Spleen (tissue), 7 donors: ENCODE measurements around the gene NDST3.

Source experiments
- POLR2A ChIP-seq, 3 donors: fragments of 450-650 bp; IDR thresholded peaks; one replicate each; pipeline ENCODE4 v1.5.1; 2017; ENCODE audit warnings: antibody characterized with exemption in 3 of 3, mild to moderate bottlenecking in 1 of 3
- POLR2AphosphoS5 ChIP-seq, 3 donors: sonication (generic); formaldehyde crosslinking; IDR thresholded peaks; one replicate each; pipeline ENCODE4 v1.5.1; 2017; ENCODE audit warnings: antibody characterized with exemption in 3 of 3
- TF ChIP-seq, protein P1 (sequence below), 11 experiments: fragments of 200-600 bp in 7 of 11; fragments of 450-650 bp in 4 of 11; sonication (generic) in 4 of 11; IDR thresholded peaks in 8 of 11; conservative IDR thresholded peaks in 3 of 11; 1 replicate in 7 of 11; 2 replicates in 4 of 11; pipeline versions ENCODE4 v1.4.0 to v1.8.0; 2016 to 2021; ENCODE audit warnings: antibody characterized with exemption in 11 of 11, inconsistent platforms in 4 of 11, mild to moderate bottlenecking in 1 of 11
- donor health status: DM: no; HTN: no; CAD: no; lungs with moderate emphysema.
- donor health status: DM: no; HTN: no; CAD: no.
- donor health status: DM: no; HTN: no; CAD: no.

DNA sequence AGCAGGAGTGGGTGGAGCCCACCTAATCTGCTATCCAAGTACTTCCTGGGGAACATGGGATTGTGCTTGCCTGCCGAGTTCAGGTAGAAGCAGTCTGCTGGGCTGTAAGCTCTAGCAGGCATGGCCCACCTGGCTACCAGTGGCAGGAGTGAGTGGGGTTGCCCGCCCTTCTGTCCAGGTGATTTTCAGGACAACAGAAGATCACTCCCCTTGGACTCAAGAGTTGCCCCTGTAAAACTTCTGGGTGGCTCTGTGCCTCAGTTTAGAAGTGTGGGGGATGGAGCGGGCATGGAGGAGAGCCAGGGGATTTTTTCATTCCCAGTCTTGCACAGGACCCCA, 43.5 kb downstream of the NDST3 start:
- TF ChIP-seq, protein P1, sequence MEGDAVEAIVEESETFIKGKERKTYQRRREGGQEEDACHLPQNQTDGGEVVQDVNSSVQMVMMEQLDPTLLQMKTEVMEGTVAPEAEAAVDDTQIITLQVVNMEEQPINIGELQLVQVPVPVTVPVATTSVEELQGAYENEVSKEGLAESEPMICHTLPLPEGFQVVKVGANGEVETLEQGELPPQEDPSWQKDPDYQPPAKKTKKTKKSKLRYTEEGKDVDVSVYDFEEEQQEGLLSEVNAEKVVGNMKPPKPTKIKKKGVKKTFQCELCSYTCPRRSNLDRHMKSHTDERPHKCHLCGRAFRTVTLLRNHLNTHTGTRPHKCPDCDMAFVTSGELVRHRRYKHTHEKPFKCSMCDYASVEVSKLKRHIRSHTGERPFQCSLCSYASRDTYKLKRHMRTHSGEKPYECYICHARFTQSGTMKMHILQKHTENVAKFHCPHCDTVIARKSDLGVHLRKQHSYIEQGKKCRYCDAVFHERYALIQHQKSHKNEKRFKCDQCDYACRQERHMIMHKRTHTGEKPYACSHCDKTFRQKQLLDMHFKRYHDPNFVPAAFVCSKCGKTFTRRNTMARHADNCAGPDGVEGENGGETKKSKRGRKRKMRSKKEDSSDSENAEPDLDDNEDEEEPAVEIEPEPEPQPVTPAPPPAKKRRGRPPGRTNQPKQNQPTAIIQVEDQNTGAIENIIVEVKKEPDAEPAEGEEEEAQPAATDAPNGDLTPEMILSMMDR (IDR thresholded peaks at IDR 0.05 in 8 of 11, conservative IDR thresholded peaks at IDR 0.05 in 3 of 11): no peak
- TF ChIP-seq POLR2A (IDR thresholded peaks at IDR 0.05) (no peak), POLR2AphosphoS5 (IDR thresholded peaks at IDR 0.05) (no peak)
